Measurements from ENCODE around the gene CLMN.

CLMN gene

GRCh38 chr14:95228240-95228639 lies 91.5 kb downstream of the CLMN start:
- H3K27ac ChIP-seq (ENCODE audit: low read depth, low read length), result no peak overlapping the region
- peaks cover 6% of the 10 kb centered on the region for H3K4me1 ChIP-seq (ENCODE audit: control insufficient read depth, insufficient read depth, low read length, unreplicated experiment)

GRCh38 chr14:95227279-95227860 lies 92.3 kb downstream of the CLMN start:
- no peak overlapping the region for H3K4me3 ChIP-seq (ENCODE audit: low read depth, low read length)
- H3K27me3 ChIP-seq (ENCODE audit: insufficient read depth, low read length), result no peaks in the 10 kb centered on the region
- H3K27ac ChIP-seq (ENCODE audit: low read depth, low read length), result no peak overlapping the region
- no peak overlapping the region for H2AFZ ChIP-seq (ENCODE audit: low read length, unreplicated experiment)
- H3K4me1 ChIP-seq (ENCODE audit: control insufficient read depth, insufficient read depth, low read length, unreplicated experiment), result peaks cover 7% of the 10 kb centered on the region
- H3K79me2 ChIP-seq (ENCODE audit: control insufficient read depth, insufficient read depth, low read length, unreplicated experiment), result no peaks in the 10 kb centered on the region
- no peaks in the 10 kb centered on the region for H3K36me3 ChIP-seq (ENCODE audit: insufficient read depth, low read length)

More at GRCh38 chr14:95228240-95228639, 91.5 kb downstream of the CLMN start:
- H3K27me3 ChIP-seq (ENCODE audit: insufficient read depth, low read length), result no peaks in the 10 kb centered on the region
- no peaks in the 10 kb centered on the region for H3K79me2 ChIP-seq (ENCODE audit: control insufficient read depth, insufficient read depth, low read length, unreplicated experiment)
- no peak overlapping the region for H3K4me3 ChIP-seq (ENCODE audit: low read depth, low read length)
- no peak overlapping the region for H2AFZ ChIP-seq (ENCODE audit: low read length, unreplicated experiment)
- H3K36me3 ChIP-seq (ENCODE audit: insufficient read depth, low read length), result no peaks in the 10 kb centered on the region

- Histone ChIP-seq H3K36me3 (ENCODE audit: insufficient read depth, low read length) (no peaks in the 10 kb centered on the region), H3K79me2 (ENCODE audit: control insufficient read depth, insufficient read depth, low read length, unreplicated experiment) (no peaks in the 10 kb centered on the region), H3K27me3 (ENCODE audit: insufficient read depth, low read length) (no peaks in the 10 kb centered on the region), H3K4me3 (ENCODE audit: low read depth, low read length) (no peak overlapping the region), H2AFZ (ENCODE audit: low read length, unreplicated experiment) (no peak overlapping the region), H3K27ac (ENCODE audit: low read depth, low read length) (no peak overlapping the region), H3K4me1 (ENCODE audit: control insufficient read depth, insufficient read depth, low read length, unreplicated experiment) (peaks cover 7% of the 10 kb centered on the region)
Measured at GRCh38 chr14:95226801-95227200, 92.9 kb downstream of the CLMN start.

- no peak overlapping the region for H3K4me3 ChIP-seq (ENCODE audit: low read depth, low read length)
- H3K27ac ChIP-seq (ENCODE audit: low read depth, low read length), result no peak overlapping the region
- H3K79me2 ChIP-seq (ENCODE audit: control insufficient read depth, insufficient read depth, low read length, unreplicated experiment), result no peaks in the 10 kb centered on the region
- H3K36me3 ChIP-seq (ENCODE audit: insufficient read depth, low read length), result no peaks in the 10 kb centered on the region
- no peaks in the 10 kb centered on the region for H3K27me3 ChIP-seq (ENCODE audit: insufficient read depth, low read length)
- H3K4me1 ChIP-seq (ENCODE audit: control insufficient read depth, insufficient read depth, low read length, unreplicated experiment), result peaks cover 7% of the 10 kb centered on the region
- H2AFZ ChIP-seq (ENCODE audit: low read length, unreplicated experiment), result no peak overlapping the region
Measured at GRCh38 chr14:95225251-95225887, 94.3 kb downstream of the CLMN start.

DNA sequence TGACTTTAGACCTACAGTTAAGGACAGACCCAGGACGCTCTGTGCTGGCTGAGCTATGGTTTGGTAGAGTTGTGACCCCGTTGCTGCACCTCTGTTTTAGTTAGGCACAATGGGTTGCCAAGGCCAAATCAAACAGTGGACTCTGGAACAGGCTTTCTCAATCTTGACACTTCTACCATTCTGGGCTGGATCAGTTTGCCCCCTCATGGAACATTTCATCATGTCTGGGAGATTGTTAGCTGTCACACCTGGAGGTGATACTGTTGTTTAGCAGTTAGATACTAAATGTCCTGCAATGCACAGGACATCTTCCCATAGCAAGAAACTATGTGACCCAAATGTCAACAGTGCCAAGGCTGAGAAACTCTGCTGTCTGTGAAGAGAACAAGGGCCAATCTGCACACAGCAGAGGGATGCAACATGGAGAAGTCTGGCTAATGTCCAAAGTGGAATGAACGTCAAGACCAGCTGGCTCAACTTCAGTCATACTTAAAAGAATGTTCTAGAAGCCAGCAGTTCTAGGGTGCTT lies 96.8 kb downstream of the CLMN start:
- no peaks in the 10 kb centered on the region for H3K36me3 ChIP-seq (ENCODE audit: insufficient read depth, low read length)
- H3K27me3 ChIP-seq (ENCODE audit: insufficient read depth, low read length), result no peaks in the 10 kb centered on the region
- no peak overlapping the region for H2AFZ ChIP-seq (ENCODE audit: low read length, unreplicated experiment)
- H3K4me3 ChIP-seq (ENCODE audit: low read depth, low read length), result no peak overlapping the region
- H3K4me1 ChIP-seq (ENCODE audit: control insufficient read depth, insufficient read depth, low read length, unreplicated experiment), result peaks cover 7% of the 10 kb centered on the region
- no peak overlapping the region for H3K27ac ChIP-seq (ENCODE audit: low read depth, low read length)
- H3K79me2 ChIP-seq (ENCODE audit: control insufficient read depth, insufficient read depth, low read length, unreplicated experiment), result no peaks in the 10 kb centered on the region

DNA sequence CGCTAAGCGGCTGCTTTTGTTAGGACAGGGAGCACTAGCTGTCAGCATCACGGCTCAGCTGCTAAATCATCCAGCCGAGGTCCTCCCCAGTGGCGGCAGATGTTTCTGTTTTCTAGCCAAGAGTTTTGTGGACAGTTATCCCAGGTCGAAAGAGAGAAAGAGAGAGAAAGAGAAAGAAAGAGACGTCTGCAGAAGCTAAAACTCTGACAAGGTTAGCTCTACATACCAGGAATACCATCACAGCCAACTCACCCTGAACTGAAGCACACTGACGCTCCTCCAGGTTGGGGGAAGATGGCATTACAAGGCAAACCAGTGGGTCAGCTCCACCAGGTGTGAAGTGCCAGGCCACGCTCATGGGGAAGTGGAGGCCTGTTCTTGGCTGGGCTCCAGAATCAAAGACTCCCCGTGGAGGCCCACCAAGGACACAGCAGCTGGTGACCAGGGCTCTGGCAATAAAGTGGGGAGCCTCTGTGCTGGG lies 97.5 kb downstream of the CLMN start:
- no peak overlapping the region for H3K27ac ChIP-seq (ENCODE audit: low read depth, low read length)
- H3K4me1 ChIP-seq (ENCODE audit: control insufficient read depth, insufficient read depth, low read length, unreplicated experiment), result peaks cover 10% of the 10 kb centered on the region
- H3K4me3 ChIP-seq (ENCODE audit: low read depth, low read length), result peak overlapping the region; percentile 37; the same call in 1 of the 2 replicates
- no peaks in the 10 kb centered on the region for H3K79me2 ChIP-seq (ENCODE audit: control insufficient read depth, insufficient read depth, low read length, unreplicated experiment)
- H2AFZ ChIP-seq (ENCODE audit: low read length, unreplicated experiment), result peak overlapping the region; percentile 50
- H3K27me3 ChIP-seq (ENCODE audit: insufficient read depth, low read length), result no peaks in the 10 kb centered on the region
- no peaks in the 10 kb centered on the region for H3K36me3 ChIP-seq (ENCODE audit: insufficient read depth, low read length)

- H3K4me3 ChIP-seq (ENCODE audit: low read depth, low read length), result no peak overlapping the region
- no peak overlapping the region for H2AFZ ChIP-seq (ENCODE audit: low read length, unreplicated experiment)
- no peak overlapping the region for H3K27ac ChIP-seq (ENCODE audit: low read depth, low read length)
- no peaks in the 10 kb centered on the region for H3K36me3 ChIP-seq (ENCODE audit: insufficient read depth, low read length)
- no peaks in the 10 kb centered on the region for H3K27me3 ChIP-seq (ENCODE audit: insufficient read depth, low read length)
- H3K79me2 ChIP-seq (ENCODE audit: control insufficient read depth, insufficient read depth, low read length, unreplicated experiment), result no peaks in the 10 kb centered on the region
- H3K4me1 ChIP-seq (ENCODE audit: control insufficient read depth, insufficient read depth, low read length, unreplicated experiment), result peaks cover 14% of the 10 kb centered on the region
Measured at GRCh38 chr14:95221531-95221930, 98.2 kb downstream of the CLMN start.

DNA sequence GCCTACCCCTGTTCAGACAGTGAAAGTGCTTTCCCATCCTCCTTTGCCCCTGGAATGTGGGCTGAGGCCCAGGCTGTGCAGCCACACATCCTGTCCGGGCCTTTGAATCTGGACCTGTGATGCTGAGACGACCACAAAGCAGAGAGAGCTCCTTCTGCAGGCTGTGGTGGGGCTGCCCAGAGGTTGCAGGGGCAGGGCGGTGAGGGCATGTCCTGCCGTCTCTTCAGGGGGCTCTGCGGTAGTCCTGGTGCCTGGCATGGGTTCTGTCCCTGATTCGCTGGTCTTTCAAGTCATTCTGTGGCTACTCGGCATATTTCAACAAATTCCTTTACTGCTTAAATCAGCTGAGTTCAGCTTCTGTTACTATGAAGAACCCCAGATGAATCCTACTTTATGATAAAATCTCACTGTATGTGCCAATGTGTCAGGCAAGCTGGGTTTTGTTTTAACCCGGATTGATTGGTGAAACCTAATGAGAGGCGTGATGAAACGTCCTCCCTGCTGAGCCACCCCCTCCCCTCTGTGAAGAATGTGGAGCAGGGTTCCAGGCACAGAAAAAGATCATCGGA lies 99.0 kb downstream of the CLMN start:
- no peaks in the 10 kb centered on the region for H3K27me3 ChIP-seq (ENCODE audit: insufficient read depth, low read length)
- H3K79me2 ChIP-seq (ENCODE audit: control insufficient read depth, insufficient read depth, low read length, unreplicated experiment), result no peaks in the 10 kb centered on the region
- H3K27ac ChIP-seq (ENCODE audit: low read depth, low read length), result no peak overlapping the region
- H2AFZ ChIP-seq (ENCODE audit: low read length, unreplicated experiment), result no peak overlapping the region
- peaks cover 14% of the 10 kb centered on the region for H3K4me1 ChIP-seq (ENCODE audit: control insufficient read depth, insufficient read depth, low read length, unreplicated experiment)
- no peaks in the 10 kb centered on the region for H3K36me3 ChIP-seq (ENCODE audit: insufficient read depth, low read length)
- no peak overlapping the region for H3K4me3 ChIP-seq (ENCODE audit: low read depth, low read length)

- no peak overlapping the region for H3K4me3 ChIP-seq (ENCODE audit: low read depth, low read length)
- no peaks in the 10 kb centered on the region for H3K27me3 ChIP-seq (ENCODE audit: insufficient read depth, low read length)
- no peaks in the 10 kb centered on the region for H3K79me2 ChIP-seq (ENCODE audit: control insufficient read depth, insufficient read depth, low read length, unreplicated experiment)
- peaks cover 14% of the 10 kb centered on the region for H3K4me1 ChIP-seq (ENCODE audit: control insufficient read depth, insufficient read depth, low read length, unreplicated experiment)
- no peak overlapping the region for H2AFZ ChIP-seq (ENCODE audit: low read length, unreplicated experiment)
- no peak overlapping the region for H3K27ac ChIP-seq (ENCODE audit: low read depth, low read length)
- H3K36me3 ChIP-seq (ENCODE audit: insufficient read depth, low read length), result no peaks in the 10 kb centered on the region
Measured at GRCh38 chr14:95218472-95219193, 101.1 kb downstream of the CLMN start.

- Histone ChIP-seq H3K36me3 (ENCODE audit: insufficient read depth, low read length) (no peaks in the 10 kb centered on the region), H3K27me3 (ENCODE audit: insufficient read depth, low read length) (no peaks in the 10 kb centered on the region), H3K27ac (ENCODE audit: low read depth, low read length) (no peak overlapping the region), H2AFZ (ENCODE audit: low read length, unreplicated experiment) (no peak overlapping the region), H3K4me3 (ENCODE audit: low read depth, low read length) (no peak overlapping the region), H3K79me2 (ENCODE audit: control insufficient read depth, insufficient read depth, low read length, unreplicated experiment) (no peaks in the 10 kb centered on the region), H3K4me1 (ENCODE audit: control insufficient read depth, insufficient read depth, low read length, unreplicated experiment) (peaks cover 14% of the 10 kb centered on the region)
Measured at GRCh38 chr14:95218006-95218405, 101.7 kb downstream of the CLMN start.
